Left ventricle myocardium inferior (tissue), 1 donor: ENCODE data around the gene DPP10. TPM values are rescaled to one million over a fixed set of nuclear protein-coding genes. Genes with fewer than 3 reads are reported as not detected.

Experiments used
- DNase-seq: peaks from one replicate; pipeline ENCODE4 v3.0.0-alpha.2; 2020
- H3K27ac ChIP-seq: fragments of 200-600 bp; replicated peaks from 2 replicates; pipeline ENCODE4 v1.8.0; 2021
- H3K27me3 ChIP-seq: fragments of 200-600 bp; 2 replicates; pipeline ENCODE4 v1.8.0; 2021; ENCODE audit warnings: low read depth
- H3K36me3 ChIP-seq: fragments of 200-600 bp; 2 replicates; pipeline ENCODE4 v1.8.0; 2021
- H3K4me1 ChIP-seq: fragments of 200-600 bp; 2 replicates; pipeline ENCODE4 v1.8.0; 2021
- H3K4me3 ChIP-seq: fragments of 200-600 bp; 2 replicates; pipeline ENCODE4 v1.8.0; 2021; ENCODE audit warnings: mild to moderate bottlenecking, moderate library complexity
- H3K9me3 ChIP-seq: fragments of 200-600 bp; replicated peaks from 2 replicates; pipeline ENCODE4 v1.8.0; 2021
- CTCF ChIP-seq: fragments of 200-600 bp; IDR thresholded peaks from 2 replicates; pipeline ENCODE4 v1.8.0; 2021; ENCODE audit warnings: antibody characterized with exemption, mild to moderate bottlenecking, borderline replicate concordance
- intact Hi-C: fragments of 100-400 bp; cut with micrococcal nuclease; formaldehyde crosslinking; loops from one replicate; pipeline ENCODE4 v1.11.0; 2022
- total RNA-seq: library from RNA; stranded (reverse); fragmentation: NEBNext Ultra II Directional; extraction: Animal tissue kit (Norgen Biotek cat#: 25700); gene quantifications from one replicate; pipeline ENCODE4 v1.2.1, GENCODE V29; 2021
- donor health status: DM: no; HTN: yes; CAD: no; lungs with severe emphysema.

Gene DPP10
- total RNA-seq, 1 donor from 2014 or later, result 0.16 TPM

GRCh38 chr2:115596659-115597375, 1154.4 kb downstream of the DPP10 start:
- Histone ChIP-seq H3K4me1 (no peaks in the 10 kb centered on the region), H3K4me3 (no peak overlapping the region), H3K36me3 (no peaks in the 10 kb centered on the region), H3K9me3 (peaks cover 20% of the 10 kb centered on the region), H3K27ac (no peak overlapping the region), H3K27me3 (no peaks in the 10 kb centered on the region)
- no peak for TF ChIP-seq CTCF
- intact Hi-C loops, result no loop called here
- DNase-seq, result no peak

GRCh38 chr2:115603285-115603684, 1160.8 kb downstream of the DPP10 start:
- Histone ChIP-seq H3K36me3 (no peaks in the 10 kb centered on the region), H3K9me3 (no peaks in the 10 kb centered on the region), H3K27me3 (no peaks in the 10 kb centered on the region), H3K4me1 (no peaks in the 10 kb centered on the region), H3K4me3 (no peak overlapping the region), H3K27ac (no peak overlapping the region)
- no peak for DNase-seq
- intact Hi-C loops, result no loop called here
- no peak for TF ChIP-seq CTCF

- Histone ChIP-seq H3K27me3 (no peaks in the 10 kb centered on the region), H3K9me3 (no peaks in the 10 kb centered on the region), H3K27ac (no peak overlapping the region), H3K4me3 (no peak overlapping the region), H3K4me1 (no peaks in the 10 kb centered on the region), H3K36me3 (no peaks in the 10 kb centered on the region)
- intact Hi-C loops, result no loop called here
- DNase-seq, result no peak
- TF ChIP-seq CTCF, result no peak
Measured at GRCh38 chr2:115606350-115606749, 1163.9 kb downstream of the DPP10 start.

GRCh38 chr2:115609978-115610377, 1167.5 kb downstream of the DPP10 start:
- no peak for DNase-seq
- no peak overlapping the region for H3K4me3 ChIP-seq
- intact Hi-C loops, result no loop called here
- H3K27ac ChIP-seq, result no peak overlapping the region
- H3K27me3 ChIP-seq, result no peaks in the 10 kb centered on the region
- no peaks in the 10 kb centered on the region for H3K4me1 ChIP-seq
- H3K9me3 ChIP-seq, result no peaks in the 10 kb centered on the region
- no peaks in the 10 kb centered on the region for H3K36me3 ChIP-seq
- TF ChIP-seq CTCF, result no peak

GRCh38 chr2:115610888-115611287, 1168.4 kb downstream of the DPP10 start:
- intact Hi-C loops, result no loop called here
- no peaks in the 10 kb centered on the region for H3K4me1 ChIP-seq
- no peak for DNase-seq
- no peak overlapping the region for H3K4me3 ChIP-seq
- H3K36me3 ChIP-seq, result no peaks in the 10 kb centered on the region
- no peak overlapping the region for H3K27ac ChIP-seq
- TF ChIP-seq CTCF, result no peak
- H3K27me3 ChIP-seq, result no peaks in the 10 kb centered on the region
- no peaks in the 10 kb centered on the region for H3K9me3 ChIP-seq
